H1 (cell line): ENCODE results near the gene DDHD1. TPM values are rescaled to one million over a fixed set of nuclear protein-coding genes. Genes with fewer than 3 reads are reported as not detected.
A peak's percentile ranks its signal among the peaks of the same experiment; 100 is the strongest.

Experiments
- ASH2L ChIP-seq: fragments of 200-600, 300-600 bp; sonication (generic); IDR thresholded peaks from one replicate; pipeline ENCODE4 v1.7.1; 2017; ENCODE audit warnings: low read length
- BACH1 ChIP-seq: IDR thresholded peaks from 2 replicates; pipeline ENCODE4 v1.6.1; 2012; ENCODE audit warnings: low read length, improper control_type of control experiment
- CTBP2 ChIP-seq: IDR thresholded peaks from 2 replicates; pipeline ENCODE4 v1.7.0; 2011; ENCODE audit warnings: borderline replicate concordance, mild to moderate bottlenecking, moderate library complexity, mixed read lengths, low read length; ENCODE audit not compliant: insufficient read depth, insufficient read length
- CTCF ChIP-seq, 3 experiments: IDR thresholded peaks; 1 replicate in 2 of 3; 2 replicates in 1 of 3; pipeline versions ENCODE4 v1.5.1 to v1.6.1; 2011; ENCODE audit warnings: low read length in 3 of 3, mild to moderate bottlenecking in 3 of 3, inconsistent platforms in 2 of 3, low read depth in 1 of 3, moderate library complexity in 1 of 3; ENCODE audit not compliant: insufficient read depth in 1 of 3; ENCODE audit errors: control extremely low read depth in 1 of 3
- EGR1 ChIP-seq: IDR thresholded peaks from 2 replicates; pipeline ENCODE4 v1.6.1; 2011; ENCODE audit warnings: low read depth, low read length, borderline replicate concordance
- GTF2F1 ChIP-seq: IDR thresholded peaks from 2 replicates; pipeline ENCODE4 v1.6.1; 2012; ENCODE audit warnings: low read depth, low read length, improper control_type of control experiment, borderline replicate concordance
- HDAC6 ChIP-seq: IDR thresholded peaks from one replicate; pipeline ENCODE4 v1.7.1; 2012; ENCODE audit warnings: low read depth, mild to moderate bottlenecking, inconsistent platforms, low read length, moderate library complexity
- JUN ChIP-seq: IDR thresholded peaks from 2 replicates; pipeline ENCODE4 v1.6.1; 2011; ENCODE audit warnings: low read depth, mild to moderate bottlenecking, improper control_type of control experiment, low read length
- JUND ChIP-seq: IDR thresholded peaks from 2 replicates; pipeline ENCODE4 v1.6.1; 2011; ENCODE audit warnings: mild to moderate bottlenecking, improper control_type of control experiment, low read length
- KDM1A ChIP-seq: fragments of 200-600, 300-600 bp; sonication (generic); IDR thresholded peaks from 2 replicates; pipeline ENCODE4 v1.7.1; 2016; ENCODE audit warnings: mild to moderate bottlenecking, low read length, borderline replicate concordance
- POLR2AphosphoS5 ChIP-seq: IDR thresholded peaks from 2 replicates; pipeline ENCODE4 v1.6.1; 2011; ENCODE audit warnings: low read depth, low read length
- SAP30 ChIP-seq: fragments of 300-600 bp; sonication (generic); IDR thresholded peaks from 2 replicates; pipeline ENCODE4 v1.7.1; 2012; ENCODE audit warnings: low read length, moderate library complexity, mild to moderate bottlenecking, inconsistent platforms; ENCODE audit not compliant: insufficient read depth, insufficient replicate concordance
- SIN3A ChIP-seq, 2 experiments: IDR thresholded peaks in 1 of 2; conservative IDR thresholded peaks in 1 of 2; 2 replicates each; pipeline ENCODE4 v1.6.1; 2011 to 2012; ENCODE audit warnings: low read length in 2 of 2, improper control_type of control experiment in 1 of 2, low read depth in 1 of 2, mild to moderate bottlenecking in 1 of 2
- SIX5 ChIP-seq: IDR thresholded peaks from 2 replicates; pipeline ENCODE4 v1.6.1; 2011; ENCODE audit warnings: mild to moderate bottlenecking, low read depth, low read length
- SP1 ChIP-seq: IDR thresholded peaks from 2 replicates; pipeline ENCODE4 v1.6.1; 2011; ENCODE audit warnings: low read depth, low read length
- TEAD4 ChIP-seq: IDR thresholded peaks from 2 replicates; pipeline ENCODE4 v1.6.1; 2012; ENCODE audit warnings: low read depth, low read length, inconsistent platforms, mixed read lengths
- polyA plus RNA-seq, 7 experiments: library from polyadenylated mRNA; depleted of rRNA in 3 of 7; stranded (reverse) in 5 of 7; unstranded in 2 of 7; fragments of >200 nt in 5 of 7; fragments of 200-250 nt in 2 of 7; gene quantifications; 1 replicate in 5 of 7; 2 replicates in 1 of 7; 4 replicates in 1 of 7; pipeline versions ENCODE4 v1.2.1 to v1.2.3, GENCODE V29; 2011 to 2013; ENCODE audit warnings: missing spikeins in 2 of 7, mixed read lengths in 2 of 7
- total RNA-seq: library from RNA; stranded (reverse); fragmentation: NEBNext Ultra II Directional; extraction: Animal tissue kit (Norgen Biotek cat#: 25700); gene quantifications from 2 replicates; pipeline ENCODE4 v1.2.1, GENCODE V29; 2021
- TF ChIP-seq, protein P1 (sequence below): IDR thresholded peaks from 2 replicates; pipeline ENCODE4 v1.6.1; 2012; ENCODE audit warnings: inconsistent platforms
- TF ChIP-seq, protein P2 (sequence below): IDR thresholded peaks from 2 replicates; pipeline ENCODE4 v1.6.1; 2011; ENCODE audit warnings: low read length, improper control_type of control experiment

The DDHD1 gene
- total and polyA plus RNA-seq, 2 of the 8 experiments (the other 6 are each of a cell fraction or from before 2014, with no cell fraction given) = 3.6 to 16.0 TPM

DNA sequence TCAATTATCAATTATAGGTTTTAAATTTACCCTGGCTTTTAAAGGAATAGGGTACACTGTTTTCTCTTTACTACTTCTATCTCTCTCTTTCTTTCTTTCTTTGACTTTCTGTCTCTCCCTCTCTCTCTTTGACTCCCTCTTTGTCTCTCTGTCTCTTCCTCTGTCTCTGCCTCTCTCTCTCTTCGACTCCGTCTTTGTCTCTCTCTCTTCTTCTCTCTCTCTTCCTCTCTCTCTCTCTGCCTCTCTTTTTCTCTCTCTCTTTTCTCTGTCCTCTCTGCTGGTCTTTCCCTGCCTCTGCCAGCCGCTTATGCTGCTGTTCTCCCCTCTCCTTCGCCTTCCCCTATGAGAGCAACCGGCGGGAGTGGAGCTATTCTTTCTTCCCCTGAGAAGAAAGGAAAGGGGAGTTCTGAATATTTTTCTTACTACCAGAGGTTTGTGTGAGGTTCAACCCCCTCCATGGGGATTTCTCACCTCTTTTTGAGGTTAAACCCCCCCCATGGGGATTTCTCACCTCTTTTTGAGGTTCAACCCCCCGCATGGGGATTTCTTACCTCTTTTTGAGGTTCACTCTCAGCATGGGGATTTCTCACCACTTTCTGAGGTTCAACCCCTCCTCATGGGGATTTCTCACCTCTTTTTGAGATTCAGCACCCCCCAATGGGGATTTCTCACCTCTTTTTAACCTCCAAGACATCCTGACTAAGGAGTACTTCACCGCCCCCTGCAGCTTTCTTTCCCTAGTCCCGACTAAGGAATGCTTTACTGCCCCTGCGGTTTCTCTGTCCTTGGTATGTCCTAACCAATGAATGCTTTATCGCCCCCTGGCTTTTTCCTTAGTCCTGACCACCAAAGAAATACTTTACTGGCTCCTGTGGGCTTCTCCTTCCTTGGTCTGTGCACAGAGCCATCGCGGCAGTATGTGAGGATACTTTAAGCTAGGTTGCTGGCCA is 27.4 kb upstream of the DDHD1 start (continued):
- TF ChIP-seq HDAC6 = no peak
- no peak for TF ChIP-seq ASH2L
- TF ChIP-seq CTBP2 = no peak
- TF ChIP-seq, protein P1, sequence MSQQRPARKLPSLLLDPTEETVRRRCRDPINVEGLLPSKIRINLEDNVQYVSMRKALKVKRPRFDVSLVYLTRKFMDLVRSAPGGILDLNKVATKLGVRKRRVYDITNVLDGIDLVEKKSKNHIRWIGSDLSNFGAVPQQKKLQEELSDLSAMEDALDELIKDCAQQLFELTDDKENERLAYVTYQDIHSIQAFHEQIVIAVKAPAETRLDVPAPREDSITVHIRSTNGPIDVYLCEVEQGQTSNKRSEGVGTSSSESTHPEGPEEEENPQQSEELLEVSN = no peak
- TF ChIP-seq SAP30 = no peak
- TF ChIP-seq KDM1A = no peak
- TF ChIP-seq POLR2AphosphoS5 = no peak
- TF ChIP-seq, protein P2, sequence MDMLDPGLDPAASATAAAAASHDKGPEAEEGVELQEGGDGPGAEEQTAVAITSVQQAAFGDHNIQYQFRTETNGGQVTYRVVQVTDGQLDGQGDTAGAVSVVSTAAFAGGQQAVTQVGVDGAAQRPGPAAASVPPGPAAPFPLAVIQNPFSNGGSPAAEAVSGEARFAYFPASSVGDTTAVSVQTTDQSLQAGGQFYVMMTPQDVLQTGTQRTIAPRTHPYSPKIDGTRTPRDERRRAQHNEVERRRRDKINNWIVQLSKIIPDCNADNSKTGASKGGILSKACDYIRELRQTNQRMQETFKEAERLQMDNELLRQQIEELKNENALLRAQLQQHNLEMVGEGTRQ = no peak
- TF ChIP-seq SIX5 = no peak
- 0 out of 2 replicates have a peak, but pooled peaks have one; percentile 20 for TF ChIP-seq SP1
- TF ChIP-seq JUN = no peak
- TF ChIP-seq TEAD4 = peak; percentile 77
- TF ChIP-seq SIN3A (conservative IDR thresholded peaks at IDR 0.05 in 1 of 2, IDR thresholded peaks at IDR 0.05 in 1 of 2; ENCODE audit: low read depth in 1 of 2, low read length in 2 of 2) = no peak
- peak in 2 of 3 experiments; percentile 55 to 62; a peak in 3 of 4 replicates for TF ChIP-seq CTCF (IDR thresholded peaks at IDR 0.05; ENCODE audit: control extremely low read depth in 1 of 3, insufficient read depth in 1 of 3, low read depth in 1 of 3, low read length in 3 of 3)
- no peak for TF ChIP-seq BACH1
- TF ChIP-seq GTF2F1 = no peak
- no peak for TF ChIP-seq EGR1
- TF ChIP-seq JUND = peak; percentile 68
